Small intestine (tissue), 7 donors: ENCODE data around the gene METTL4. TPM values are rescaled to one million over a fixed set of nuclear protein-coding genes. Genes with fewer than 3 reads are reported as not detected.

Source experiments
- DNase-seq, 2 donors: peaks; one replicate each; pipeline versions ENCODE4 v3.0.0 to v3.0.0-alpha.2; 2013
- FAIRE-seq: peaks from 2 replicates; lab custom pipeline; 2012; peaks lifted over from hg19 to GRCh38; lab: Jason Lieb, UNC
- H3K27ac ChIP-seq, 3 donors: one replicate each; pipeline ENCODE4 v1.5.1; 2013; ENCODE audit warnings: low read length in 2 of 3, mild to moderate bottlenecking in 2 of 3, control low read depth in 1 of 3, inconsistent platforms in 1 of 3, low read depth in 1 of 3, moderate library complexity in 1 of 3
- H3K27me3 ChIP-seq, 3 donors: one replicate each; pipeline ENCODE4 v1.6.1; 2013; ENCODE audit warnings: low read length in 3 of 3, inconsistent platforms in 1 of 3; ENCODE audit not compliant: control insufficient read depth in 3 of 3, insufficient read depth in 3 of 3
- H3K36me3 ChIP-seq, 3 donors: one replicate each; pipeline ENCODE4 v1.6.1; 2013; ENCODE audit warnings: low read length in 3 of 3, inconsistent platforms in 1 of 3, low read depth in 1 of 3, mild to moderate bottlenecking in 1 of 3, moderate library complexity in 1 of 3; ENCODE audit not compliant: control insufficient read depth in 3 of 3, insufficient read depth in 2 of 3
- H3K4me1 ChIP-seq, 3 donors: one replicate each; pipeline ENCODE4 v1.6.1; 2013; ENCODE audit warnings: low read length in 2 of 3, inconsistent platforms in 1 of 3, low read depth in 1 of 3, mild to moderate bottlenecking in 1 of 3, moderate library complexity in 1 of 3; ENCODE audit not compliant: control insufficient read depth in 3 of 3, insufficient read depth in 2 of 3
- H3K4me3 ChIP-seq, 3 donors: one replicate each; pipeline ENCODE4 v1.5.1; 2013; ENCODE audit warnings: low read length in 3 of 3, control low read depth in 1 of 3, inconsistent platforms in 1 of 3, low read depth in 1 of 3, mild to moderate bottlenecking in 1 of 3, moderate library complexity in 1 of 3
- H3K9me3 ChIP-seq, 2 donors: one replicate each; pipeline ENCODE4 v1.6.1; 2013; ENCODE audit warnings: low read depth in 1 of 2, low read length in 1 of 2; ENCODE audit not compliant: control insufficient read depth in 2 of 2, insufficient read depth in 1 of 2
- WGBS, 3 donors: extraction: QIAGEN DNeasy Blood & Tissue Kit; methylation state at CpG; one replicate each; pipeline ENCODE4 v1.1.7; 2013; 5-methylcytosine and 5-hydroxymethylcytosine counted together
- polyA plus RNA-seq, 4 donors: library from polyadenylated mRNA; stranded (reverse) in 3 of 4; unstranded in 1 of 4; fragments of 200-250 nt in 3 of 4; fragments of 120-200 nt in 1 of 4; gene quantifications; one replicate each; pipeline versions ENCODE4 v1.2.1 to v1.2.3, GENCODE V29; 2013
- donor health status: healthy with polysubstance abuse.
- donor health status: control.
- donor health status: control.
- donor health status: Bipolar disorder and iron deficiency.
- donor health status: healthy.

METTL4 gene
- polyA plus RNA-seq, 4 donors, result 5.1 to 11.6 (median 7.6) TPM

DNA sequence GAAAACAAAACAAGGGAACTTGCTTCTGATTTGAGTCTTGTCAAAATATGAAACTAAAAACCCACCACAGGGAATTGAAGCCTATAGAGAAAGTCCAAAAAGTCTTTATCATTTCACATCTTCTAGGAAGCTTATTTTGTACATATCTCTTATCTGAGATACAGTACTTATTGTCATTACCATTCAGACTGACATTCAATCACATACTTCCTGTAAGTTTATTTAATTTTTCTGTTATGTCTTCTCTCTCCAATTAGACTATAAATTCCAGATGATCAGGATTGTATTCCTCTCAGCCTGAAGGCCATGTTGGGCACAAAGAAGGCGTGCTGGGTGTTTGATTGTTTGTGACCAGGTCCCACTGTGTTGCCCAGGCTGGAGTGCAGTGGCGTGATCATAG is 59.2 kb downstream of the METTL4 start:
- H3K27ac ChIP-seq, result no peak overlapping the region
- no peak for FAIRE-seq
- H3K27me3 ChIP-seq, result no peaks in the 10 kb centered on the region
- no peaks in the 10 kb centered on the region for H3K36me3 ChIP-seq
- H3K4me1 ChIP-seq, result no peaks in the 10 kb centered on the region
- WGBS, 3 donors, result 76 to 85% (median 82%) methylated on average over 2 of the region's 2 CpGs
- DNase-seq, result no peak
- H3K9me3 ChIP-seq, result no peaks in the 10 kb centered on the region
- H3K4me3 ChIP-seq, result no peak overlapping the region

DNA sequence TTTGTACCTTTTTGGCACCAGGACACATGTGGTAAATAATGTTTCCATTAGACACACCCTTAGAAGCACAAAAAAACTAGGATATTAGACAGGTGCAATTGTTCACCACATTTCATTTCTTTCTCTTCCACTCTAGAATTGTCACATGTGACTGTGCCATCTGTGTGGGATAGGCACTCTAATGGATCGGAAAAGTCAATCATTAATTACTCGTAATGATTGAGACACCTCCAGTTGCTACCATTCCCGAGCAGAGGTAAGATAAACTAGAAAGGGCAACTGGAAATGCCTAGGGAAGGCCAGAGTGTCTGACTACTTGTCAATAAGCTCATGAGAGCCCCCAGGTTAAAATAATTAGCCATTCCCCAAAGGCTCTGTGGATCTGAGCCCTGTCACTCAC is 59.9 kb downstream of the METTL4 start:
- 52 to 79% (median 64%) methylated on average over 3 of the region's 3 CpGs for WGBS, 3 donors
- DNase-seq (peak in 1 of 2 donors; percentile 1), FAIRE-seq (no peak)
- H3K9me3 ChIP-seq, result no peaks in the 10 kb centered on the region
- H3K27me3 ChIP-seq, result no peaks in the 10 kb centered on the region
- no peaks in the 10 kb centered on the region for H3K36me3 ChIP-seq
- no peaks in the 10 kb centered on the region for H3K4me1 ChIP-seq
- no peak overlapping the region for H3K4me3 ChIP-seq
- no peak overlapping the region for H3K27ac ChIP-seq

DNA sequence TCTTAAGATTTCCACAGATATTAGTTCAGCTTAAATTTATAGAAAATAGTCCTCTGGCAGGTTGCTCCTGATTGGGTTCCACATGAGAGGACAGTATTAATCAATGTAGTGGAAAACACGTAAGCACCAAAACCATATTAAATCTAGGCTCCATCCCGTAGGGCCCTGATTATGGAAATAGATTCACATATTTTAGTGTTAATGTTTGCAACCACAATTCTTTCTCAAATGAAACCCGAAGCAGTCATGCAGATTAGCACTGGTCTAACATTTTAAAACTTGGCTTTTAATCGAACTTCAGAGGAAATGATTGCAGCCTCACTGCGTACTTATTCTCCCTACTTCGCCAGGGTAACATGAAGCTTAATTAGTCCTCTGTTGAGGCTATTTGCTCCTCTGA is 60.9 kb downstream of the METTL4 start:
- no peaks in the 10 kb centered on the region for H3K4me1 ChIP-seq
- no peaks in the 10 kb centered on the region for H3K36me3 ChIP-seq
- H3K27ac ChIP-seq, result no peak overlapping the region
- no peak overlapping the region for H3K4me3 ChIP-seq
- H3K27me3 ChIP-seq, result no peaks in the 10 kb centered on the region
- no peaks in the 10 kb centered on the region for H3K9me3 ChIP-seq
- no peak for DNase-seq
- WGBS, 3 donors, result 92 to 93% (median 92%) methylated on average over 6 of the region's 6 CpGs
- FAIRE-seq, result no peak

DNA sequence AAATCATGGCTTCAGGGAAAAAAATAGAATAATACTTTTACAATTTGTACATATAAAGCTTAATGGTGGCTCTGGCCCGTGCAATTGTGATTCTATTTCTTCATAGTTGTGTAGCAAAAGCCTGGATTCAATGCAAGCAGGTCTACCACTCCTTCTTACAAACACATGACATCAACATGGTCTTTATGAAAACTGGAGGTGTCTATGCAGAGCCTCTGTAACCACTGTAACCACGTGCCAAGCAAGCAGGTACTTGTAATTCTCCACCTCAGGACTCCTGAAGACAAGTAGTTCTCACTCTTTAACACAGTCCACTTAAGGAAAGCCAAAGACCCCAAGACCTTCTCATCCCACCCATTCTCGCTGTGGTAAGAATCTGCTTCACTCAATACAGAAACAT is 62.6 kb downstream of the METTL4 start:
- no peak overlapping the region for H3K27ac ChIP-seq
- H3K4me1 ChIP-seq, result no peaks in the 10 kb centered on the region
- DNase-seq, result no peak
- H3K36me3 ChIP-seq, result no peaks in the 10 kb centered on the region
- 77 to 78% (median 78%) methylated on average over 3 of the region's 3 CpGs for WGBS, 3 donors
- no peak for FAIRE-seq
- no peaks in the 10 kb centered on the region for H3K27me3 ChIP-seq
- no peaks in the 10 kb centered on the region for H3K9me3 ChIP-seq
- no peak overlapping the region for H3K4me3 ChIP-seq

DNA sequence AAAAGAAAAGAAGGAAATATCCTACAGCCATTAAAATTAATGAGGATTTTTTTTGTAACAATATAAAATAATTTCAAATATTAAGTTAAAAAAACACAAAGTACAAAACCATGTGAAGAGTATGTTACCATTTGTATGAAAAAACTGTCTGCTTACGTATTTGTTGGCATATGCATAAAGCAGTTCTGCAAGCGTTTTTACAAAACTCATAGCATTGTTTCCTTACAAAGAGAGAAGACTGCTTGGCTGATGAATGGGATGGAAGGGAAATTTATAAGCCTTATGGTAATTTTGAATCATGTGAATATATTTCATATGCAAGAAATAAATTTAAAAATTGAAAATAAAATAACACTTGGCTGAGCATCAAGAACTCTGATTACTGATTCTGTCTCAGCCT is 63.1 kb downstream of the METTL4 start:
- no peaks in the 10 kb centered on the region for H3K27me3 ChIP-seq
- WGBS, 3 donors, result 88 to 96% (median 95%) methylated on average over 2 of the region's 2 CpGs
- H3K36me3 ChIP-seq, result no peaks in the 10 kb centered on the region
- H3K27ac ChIP-seq, result no peak overlapping the region
- no peaks in the 10 kb centered on the region for H3K4me1 ChIP-seq
- no peaks in the 10 kb centered on the region for H3K9me3 ChIP-seq
- FAIRE-seq, result no peak
- no peak overlapping the region for H3K4me3 ChIP-seq
- no peak for DNase-seq

DNA sequence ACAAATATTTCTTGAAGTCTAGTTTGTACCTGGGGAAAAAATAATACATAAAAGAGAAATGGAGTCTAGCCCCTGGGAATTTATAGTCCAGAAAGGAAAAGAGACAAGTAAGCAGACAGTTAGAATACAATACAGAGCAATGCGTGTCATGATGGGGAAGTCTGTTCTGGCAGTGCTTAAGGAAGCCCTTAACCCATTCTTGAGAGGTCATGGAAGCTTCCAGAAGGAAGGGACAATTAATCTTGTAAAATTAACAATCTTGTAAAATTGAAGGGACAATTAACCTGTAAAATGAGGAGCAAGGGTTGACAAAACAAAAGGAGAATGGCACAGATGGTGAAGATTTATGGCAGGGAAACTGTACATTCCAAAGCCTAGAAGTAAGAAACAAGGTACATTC is 66.7 kb downstream of the METTL4 start:
- Histone ChIP-seq H3K27me3 (no peaks in the 10 kb centered on the region), H3K36me3 (no peaks in the 10 kb centered on the region), H3K9me3 (no peaks in the 10 kb centered on the region), H3K4me3 (no peak overlapping the region), H3K4me1 (no peaks in the 10 kb centered on the region), H3K27ac (no peak overlapping the region)
- FAIRE-seq, result no peak
- no peak for DNase-seq
- WGBS, 3 donors, result 64 to 94% (median 72%) methylated on average over 1 of the region's 1 CpG

DNA sequence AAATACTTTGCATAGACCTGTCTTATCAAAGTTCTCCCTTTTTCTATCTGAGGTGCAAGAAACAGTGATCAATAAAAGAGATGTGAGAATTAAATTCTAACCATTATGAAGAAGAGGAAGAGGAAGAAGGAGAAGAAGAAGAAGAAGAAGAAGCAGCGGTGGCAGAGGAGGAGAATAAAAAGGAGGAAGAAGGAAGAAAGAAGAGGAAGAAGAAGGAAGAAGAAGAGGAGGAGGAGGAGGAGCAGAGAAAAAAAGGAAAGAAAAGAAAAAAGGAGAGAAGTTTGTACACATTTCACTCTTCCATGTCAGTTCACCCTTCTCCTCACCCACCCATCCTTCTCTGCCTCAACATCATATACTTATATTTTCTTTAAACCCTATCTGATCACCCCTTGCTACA is 68.4 kb downstream of the METTL4 start:
- no peak for DNase-seq
- H3K36me3 ChIP-seq, result no peaks in the 10 kb centered on the region
- WGBS, 3 donors, result 73 to 93% (median 87%) methylated on average over 1 of the region's 1 CpG

DNA sequence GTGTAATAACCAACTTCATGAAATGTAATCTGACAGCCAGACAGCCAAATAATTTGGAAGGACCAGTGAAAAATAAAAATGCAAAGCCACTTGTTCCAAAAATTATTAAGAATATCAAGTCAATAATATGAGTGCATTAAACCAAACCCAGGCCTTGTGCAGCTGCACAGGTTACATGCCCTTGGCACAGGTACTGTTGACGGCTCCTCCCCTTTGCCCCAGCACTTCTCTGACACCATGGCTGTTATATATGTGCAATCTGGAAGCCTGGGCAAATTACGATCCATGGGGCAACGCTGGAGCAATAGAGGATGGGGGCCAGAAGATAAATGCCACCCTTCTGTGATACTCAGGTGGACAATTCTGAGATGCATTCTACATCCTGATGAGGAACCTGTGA is 68.9 kb downstream of the METTL4 start:
- 50 to 54% (median 54%) methylated on average over 3 of the region's 3 CpGs for WGBS, 3 donors

More for the DNA sequence above, 68.4 kb downstream of the METTL4 start:
- Histone ChIP-seq H3K27ac (no peak overlapping the region), H3K4me3 (no peak overlapping the region), H3K9me3 (no peaks in the 10 kb centered on the region), H3K4me1 (no peaks in the 10 kb centered on the region), H3K27me3 (no peaks in the 10 kb centered on the region)
- FAIRE-seq, result no peak

DNA sequence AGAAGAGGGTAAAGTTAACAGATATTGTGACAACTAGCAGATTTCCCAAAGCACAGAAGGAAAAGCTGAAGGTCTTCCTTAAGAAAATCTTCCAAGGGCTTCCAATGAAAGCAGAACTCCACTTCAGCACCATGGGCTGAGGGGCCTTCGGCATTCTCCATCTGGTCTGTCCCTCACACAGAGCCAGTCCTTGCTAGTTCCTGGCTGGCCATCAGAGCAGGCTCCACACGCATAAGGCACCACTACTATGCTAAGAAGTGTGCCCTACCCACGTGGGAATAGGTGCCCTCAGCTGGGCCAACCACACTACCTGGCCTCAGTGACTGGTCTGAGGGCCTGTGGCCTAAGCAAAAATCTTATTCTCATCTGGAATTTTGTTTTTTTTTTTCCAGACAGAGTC is 73.5 kb downstream of the METTL4 start:
- H3K4me1 ChIP-seq, result no peaks in the 10 kb centered on the region
- no peaks in the 10 kb centered on the region for H3K27me3 ChIP-seq
- no peak overlapping the region for H3K4me3 ChIP-seq
- H3K9me3 ChIP-seq, result no peaks in the 10 kb centered on the region
- no peak for FAIRE-seq
- no peak overlapping the region for H3K27ac ChIP-seq
- 63 to 71% (median 65%) methylated on average over 3 of the region's 3 CpGs for WGBS, 3 donors
- no peaks in the 10 kb centered on the region for H3K36me3 ChIP-seq
- DNase-seq, result no peak

More for the DNA sequence above, 68.9 kb downstream of the METTL4 start:
- Histone ChIP-seq H3K4me3 (no peak overlapping the region), H3K27me3 (no peaks in the 10 kb centered on the region), H3K36me3 (no peaks in the 10 kb centered on the region), H3K4me1 (no peaks in the 10 kb centered on the region), H3K9me3 (no peaks in the 10 kb centered on the region), H3K27ac (no peak overlapping the region)
- FAIRE-seq (no peak), DNase-seq (no peak)
